Large intestine (tissue), 3 donors: ENCODE results near the gene PRR9. TPM values are rescaled to one million over a fixed set of nuclear protein-coding genes. Genes with fewer than 3 reads are reported as not detected.
"Not testable (repeated sequence)": the region's sequence is repeated elsewhere in the genome, so short reads cannot be mapped to it uniquely, and the experiment has no call there.

Experiments used
- DNase-seq, 2 donors: peaks; one replicate each; pipeline versions ENCODE4 v3.0.0 to v3.0.0-alpha.2; 2013
- H3K27ac ChIP-seq: one replicate; pipeline ENCODE4 v1.5.1; 2013; ENCODE audit warnings: low read length
- H3K27me3 ChIP-seq: 2 replicates; pipeline ENCODE4 v1.6.1; 2013; ENCODE audit warnings: low read length; ENCODE audit not compliant: control insufficient read depth, insufficient read depth
- H3K36me3 ChIP-seq: 2 replicates; pipeline ENCODE4 v1.6.1; 2013; ENCODE audit warnings: low read length; ENCODE audit not compliant: control insufficient read depth, insufficient read depth
- H3K4me1 ChIP-seq: one replicate; pipeline ENCODE4 v1.6.1; 2013; ENCODE audit warnings: low read length; ENCODE audit not compliant: control insufficient read depth, insufficient read depth
- H3K4me3 ChIP-seq: one replicate; pipeline ENCODE4 v1.5.1; 2013; ENCODE audit warnings: low read length
- H3K9me3 ChIP-seq: one replicate; pipeline ENCODE4 v1.6.1; 2013; ENCODE audit warnings: mild to moderate bottlenecking, low read depth, low read length, moderate library complexity; ENCODE audit not compliant: control insufficient read depth
- WGBS: methylation state at CpG from one replicate; pipeline ENCODE4 v1.1.5; 2013; ENCODE audit warnings: low lambda C conversion rate; ENCODE audit not compliant: insufficient coverage; 5-methylcytosine and 5-hydroxymethylcytosine counted together
- polyA plus RNA-seq: library from polyadenylated mRNA; unstranded; fragments of 120-200 nt; gene quantifications from one replicate; pipeline ENCODE4 v1.2.1, GENCODE V29; 2013

PRR9 gene
- polyA plus RNA-seq, 1 donor, result 0.06 TPM

- Histone ChIP-seq H3K4me3 (no peak within 1 kb of the TSS), H3K9me3 (no peaks in the 10 kb centered on the region), H3K27ac (no peak within 1 kb of the TSS), H3K36me3 (no peaks in the 10 kb centered on the region), H3K4me1 (no peaks in the 10 kb centered on the region), H3K27me3 (peaks cover 3% of the 10 kb centered on the region)
- DNase-seq, result no peak
- WGBS, result no CpG with 5 or more reads among the region's 1 CpG
Measured at GRCh38 chr1:153203130-153203529, 14.3 kb upstream of the PRR9 start, which contains the start of gene LELP1. TSS of gene LELP1 (plus strand) at chr1:153203430. CDS start at chr1:153204708, 1,278 bp downstream.

- Histone ChIP-seq H3K36me3 (no peaks in the 10 kb centered on the region), H3K27ac (no peak overlapping the region), H3K27me3 (peaks cover 16% of the 10 kb centered on the region), H3K4me3 (no peak overlapping the region), H3K9me3 (no peaks in the 10 kb centered on the region), H3K4me1 (no peaks in the 10 kb centered on the region)
- no peak for DNase-seq
- WGBS, result 83% methylated on average over 2 of the region's 9 CpGs
Measured at GRCh38 chr1:153206631-153207030, 10.8 kb upstream of the PRR9 start.

GRCh38 chr1:153210206-153210605, 7.2 kb upstream of the PRR9 start:
- no peaks in the 10 kb centered on the region for H3K4me1 ChIP-seq
- DNase-seq, result no peak
- no peaks in the 10 kb centered on the region for H3K9me3 ChIP-seq
- no CpG with 5 or more reads among the region's 7 CpGs for WGBS
- no peaks in the 10 kb centered on the region for H3K36me3 ChIP-seq
- H3K27ac ChIP-seq, result no peak overlapping the region
- no peak overlapping the region for H3K4me3 ChIP-seq
- peaks cover 16% of the 10 kb centered on the region for H3K27me3 ChIP-seq

- peaks cover 15% of the 10 kb centered on the region for H3K27me3 ChIP-seq
- no peaks in the 10 kb centered on the region for H3K9me3 ChIP-seq
- DNase-seq, result no peak
- WGBS, result no CpG with 5 or more reads among the region's 5 CpGs
- no peaks in the 10 kb centered on the region for H3K4me1 ChIP-seq
- no peak overlapping the region for H3K4me3 ChIP-seq
- no peak overlapping the region for H3K27ac ChIP-seq
- H3K36me3 ChIP-seq, result no peaks in the 10 kb centered on the region
Measured at GRCh38 chr1:153212201-153212600, 5.2 kb upstream of the PRR9 start.

- no peaks in the 10 kb centered on the region for H3K9me3 ChIP-seq
- no peaks in the 10 kb centered on the region for H3K4me1 ChIP-seq
- no peak overlapping the region for H3K4me3 ChIP-seq
- H3K27me3 ChIP-seq, result peaks cover 15% of the 10 kb centered on the region
- no peak overlapping the region for H3K27ac ChIP-seq
- no CpG with 5 or more reads among the region's 4 CpGs for WGBS
- no peaks in the 10 kb centered on the region for H3K36me3 ChIP-seq
- no peak for DNase-seq
Measured at GRCh38 chr1:153213519-153213918, 3.9 kb upstream of the PRR9 start.

GRCh38 chr1:153217744-153218416, 496 bp downstream of the PRR9 start:
- H3K27me3 ChIP-seq, result peaks cover 2% of the 10 kb centered on the region
- no peaks in the 10 kb centered on the region for H3K36me3 ChIP-seq
- no peak for DNase-seq
- H3K27ac ChIP-seq, result no peak overlapping the region
- 40% methylated on average over 1 of the region's 2 CpGs for WGBS
- no peaks in the 10 kb centered on the region for H3K9me3 ChIP-seq
- H3K4me3 ChIP-seq, result no peak overlapping the region
- peaks cover 4% of the 10 kb centered on the region for H3K4me1 ChIP-seq

- no CpG with 5 or more reads among the region's 6 CpGs for WGBS
- DNase-seq, result peak; percentile 43 to 75
- Histone ChIP-seq H3K27me3 (peaks cover 7% of the 10 kb centered on the region), H3K9me3 (no peaks in the 10 kb centered on the region), H3K36me3 (no peaks in the 10 kb centered on the region), H3K27ac (no peak overlapping the region), H3K4me3 (no peak overlapping the region), H3K4me1 (peaks cover 4% of the 10 kb centered on the region)
Measured at GRCh38 chr1:153220606-153221303, 3.4 kb downstream of the PRR9 start.

GRCh38 chr1:153223040-153223891, 5.9 kb downstream of the PRR9 start:
- H3K36me3 ChIP-seq, H3K4me3 ChIP-seq, H3K27me3 ChIP-seq, H3K27ac ChIP-seq, H3K4me1 ChIP-seq, H3K9me3 ChIP-seq: not testable (repeated sequence)
- 93% methylated on average over 5 of the region's 16 CpGs for WGBS
- DNase-seq, result peak; percentile 29 to 36

GRCh38 chr1:153227810-153228209, 10.4 kb downstream of the PRR9 start:
- Histone ChIP-seq H3K27ac (no peak overlapping the region), H3K4me3 (no peak overlapping the region), H3K9me3 (no peaks in the 10 kb centered on the region), H3K4me1 (peaks cover 20% of the 10 kb centered on the region), H3K27me3 (peaks cover 10% of the 10 kb centered on the region), H3K36me3 (no peaks in the 10 kb centered on the region)
- DNase-seq, result no peak
- WGBS, result no CpG with 5 or more reads among the region's 2 CpGs

GRCh38 chr1:153228491-153228890, 11.1 kb downstream of the PRR9 start:
- no peak for DNase-seq
- no peaks in the 10 kb centered on the region for H3K36me3 ChIP-seq
- no peak overlapping the region for H3K4me3 ChIP-seq
- H3K27me3 ChIP-seq, result peaks cover 10% of the 10 kb centered on the region
- H3K9me3 ChIP-seq, result no peaks in the 10 kb centered on the region
- no peak overlapping the region for H3K27ac ChIP-seq
- H3K4me1 ChIP-seq, result peaks cover 26% of the 10 kb centered on the region
- 71% methylated on average over 1 of the region's 1 CpG for WGBS
